Stimulated activated CD8-positive, alpha-beta memory T cell treated with anti-CD3 and anti-CD28 coated beads, Interleukin-4, amount 100 ng/mL, for 4 hours (primary cell): ENCODE results near the gene TFAP2B.

Source experiments
- DNase-seq, 2 donors: peaks; one replicate each; pipeline ENCODE4 v3.0.0-alpha.2; 2020; ENCODE audit warnings: low read depth in 2 of 2, low spot score in 1 of 2

TFAP2B gene

DNA sequence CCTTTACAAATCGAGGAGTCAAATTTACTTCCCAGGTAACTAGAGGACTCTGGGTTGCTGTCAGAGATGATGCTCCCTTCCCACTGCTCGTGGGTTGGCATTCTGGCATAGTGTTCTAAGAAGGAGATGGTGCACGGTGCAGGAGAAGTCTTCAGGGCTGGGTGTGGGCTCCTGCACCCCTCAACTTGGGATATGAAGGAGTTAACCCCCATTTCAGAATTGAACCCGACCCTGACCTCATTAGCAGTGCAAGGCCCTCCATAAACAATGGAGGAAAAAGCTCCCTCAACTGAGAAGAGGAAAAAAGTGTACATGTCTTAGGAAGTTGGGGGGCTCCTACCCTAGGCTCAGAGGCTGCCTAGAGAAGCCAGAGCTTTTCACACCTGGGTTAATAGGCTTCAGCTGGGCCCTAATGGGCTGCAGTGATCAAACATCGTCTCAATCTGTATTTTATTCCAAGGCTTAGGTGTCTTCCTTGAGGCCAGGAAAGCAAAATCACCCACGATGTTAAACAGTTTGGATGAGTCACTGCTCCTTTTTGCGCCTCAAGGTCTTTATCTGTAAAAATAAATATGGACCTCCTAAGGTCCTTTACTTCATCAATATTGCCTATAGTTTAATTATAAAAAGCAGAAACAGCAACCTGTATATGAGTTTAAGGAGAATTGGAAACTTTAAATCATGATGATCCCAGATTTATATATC is 29.4 kb downstream of the TFAP2B start:
- no peak for DNase-seq

DNA sequence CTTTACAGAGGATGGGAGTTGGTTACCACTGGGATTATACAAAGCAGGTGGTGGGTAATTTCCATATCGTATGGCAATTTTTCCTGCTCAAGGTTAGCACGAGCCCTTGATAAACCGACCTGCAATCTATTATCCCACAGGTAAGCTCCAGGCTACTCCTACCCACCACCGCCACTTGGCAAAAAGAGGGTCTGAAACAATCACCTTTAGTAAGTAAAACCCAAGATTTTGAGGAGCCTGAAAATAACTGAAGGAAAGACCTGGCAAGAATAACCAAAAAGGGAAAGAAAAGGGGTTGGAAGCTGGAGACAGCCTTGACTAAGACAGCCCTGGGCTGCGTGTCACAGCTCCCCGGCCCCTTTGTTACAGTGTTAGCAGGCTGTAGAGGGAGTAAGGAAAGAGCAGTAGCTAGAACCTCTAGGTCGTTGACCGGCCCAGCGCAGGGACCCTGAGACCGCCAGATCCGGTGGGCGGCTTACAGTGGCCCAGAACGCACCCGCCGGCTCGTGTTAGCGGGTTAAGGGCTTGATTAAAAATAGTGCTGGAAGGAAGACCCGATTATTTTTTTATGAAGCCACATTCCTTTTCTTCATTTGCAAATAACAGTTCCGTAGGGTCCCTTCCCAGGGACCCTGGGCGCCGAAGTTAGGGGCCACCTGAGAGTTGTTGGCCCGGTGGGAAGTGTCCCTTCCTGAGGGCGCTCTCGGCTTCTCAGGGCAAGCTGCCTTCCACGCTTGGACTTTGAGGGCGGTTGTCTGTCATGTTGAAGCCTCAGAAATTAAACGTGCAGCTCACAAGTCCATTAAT is 30.5 kb downstream of the TFAP2B start:
- no peak for DNase-seq

DNA sequence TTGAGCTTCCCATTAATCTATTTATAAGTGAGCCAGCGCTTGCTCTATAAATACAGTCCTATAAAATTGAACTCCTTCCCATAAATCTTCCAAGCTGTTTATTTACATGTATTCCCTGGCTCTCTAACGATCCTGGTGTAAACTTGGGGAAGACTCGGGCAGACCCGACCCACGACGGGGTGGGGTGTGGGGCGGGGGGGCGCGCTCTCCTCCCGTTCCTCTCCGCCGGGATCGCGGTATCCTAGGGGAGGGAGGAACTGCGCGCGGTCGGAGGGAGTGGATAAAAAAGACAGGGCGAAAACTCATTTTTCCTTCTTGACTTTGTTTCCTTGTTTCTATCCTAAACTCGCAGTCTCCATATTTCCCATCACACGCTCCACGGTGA is 31.1 kb downstream of the TFAP2B start:
- no peak for DNase-seq

DNA sequence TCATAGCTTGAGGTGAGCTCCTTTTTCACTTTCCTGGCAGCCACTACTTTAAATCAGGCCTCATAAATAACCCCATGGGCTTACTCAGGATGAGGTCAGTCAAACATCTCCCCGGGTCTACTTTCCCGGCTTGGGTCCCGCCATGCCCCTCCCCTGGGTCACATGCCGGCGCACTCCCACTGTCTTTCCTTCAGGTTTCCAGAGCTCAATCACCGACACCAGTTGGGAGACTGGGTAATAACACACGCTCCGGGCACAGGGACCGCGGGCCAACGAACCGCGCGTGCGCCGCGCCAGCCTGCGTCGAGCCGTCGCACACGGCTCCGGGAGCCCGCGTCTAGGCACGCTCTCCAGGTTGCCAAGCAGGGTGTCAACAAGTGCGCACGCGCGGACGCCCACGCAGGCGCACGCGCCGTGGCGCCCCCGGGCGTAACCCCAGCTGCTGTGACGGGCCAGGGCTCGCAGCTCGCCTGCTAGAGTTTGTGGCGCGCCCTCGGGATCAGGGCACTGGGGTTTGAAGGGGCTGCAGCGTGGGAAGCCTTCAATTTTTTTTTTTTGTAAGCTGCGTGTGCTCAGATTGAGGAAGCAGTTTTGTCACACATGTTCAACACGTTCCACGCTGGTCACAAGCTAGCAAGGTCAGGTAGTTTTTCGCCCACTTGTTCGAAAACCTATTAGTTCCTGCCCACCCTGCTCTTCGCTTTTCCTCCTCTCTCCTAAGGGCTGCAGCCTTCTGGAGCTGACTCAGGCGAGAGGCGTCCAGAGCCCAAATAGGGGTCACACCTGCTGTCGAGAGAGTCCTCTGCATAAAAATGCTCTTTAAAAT is 31.8 kb downstream of the TFAP2B start:
- no peak for DNase-seq

DNA sequence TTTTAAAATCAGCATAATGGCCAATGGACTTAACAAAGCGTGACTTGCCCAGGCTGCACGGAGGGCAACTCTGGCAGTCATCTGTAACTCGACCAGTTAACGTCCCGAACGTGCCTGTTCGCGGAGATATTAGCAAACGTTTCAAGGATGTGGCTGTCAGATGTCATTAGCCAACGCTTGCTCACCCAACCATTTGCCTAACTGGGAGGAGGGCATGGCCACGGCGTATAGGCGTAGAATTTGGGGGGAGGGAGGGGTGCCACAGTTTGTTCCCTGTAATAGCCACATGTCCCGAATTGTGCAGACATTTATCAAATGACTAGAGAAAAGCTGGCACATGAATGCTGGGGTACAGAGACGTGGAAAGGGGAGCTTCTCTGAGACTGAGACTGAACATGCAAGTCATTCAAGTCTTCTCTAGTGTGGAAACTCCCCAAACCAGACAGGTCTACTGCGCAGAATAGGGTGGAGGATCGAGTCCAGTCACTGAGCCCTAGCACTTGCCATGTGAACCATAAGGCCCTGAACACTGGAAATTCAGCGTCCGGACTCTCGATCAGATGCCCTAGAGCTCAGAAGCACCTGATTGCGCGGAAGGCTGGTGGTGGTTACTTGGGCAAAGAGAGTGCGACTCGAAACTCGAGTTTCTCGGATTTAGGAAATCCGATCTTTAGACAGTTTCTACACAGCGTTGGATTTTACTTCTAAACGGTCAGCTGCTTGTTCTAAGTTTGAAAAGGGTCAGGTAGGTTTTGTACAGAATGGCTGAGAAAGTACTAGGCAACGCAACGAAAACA is 32.6 kb downstream of the TFAP2B start:
- no peak for DNase-seq

DNA sequence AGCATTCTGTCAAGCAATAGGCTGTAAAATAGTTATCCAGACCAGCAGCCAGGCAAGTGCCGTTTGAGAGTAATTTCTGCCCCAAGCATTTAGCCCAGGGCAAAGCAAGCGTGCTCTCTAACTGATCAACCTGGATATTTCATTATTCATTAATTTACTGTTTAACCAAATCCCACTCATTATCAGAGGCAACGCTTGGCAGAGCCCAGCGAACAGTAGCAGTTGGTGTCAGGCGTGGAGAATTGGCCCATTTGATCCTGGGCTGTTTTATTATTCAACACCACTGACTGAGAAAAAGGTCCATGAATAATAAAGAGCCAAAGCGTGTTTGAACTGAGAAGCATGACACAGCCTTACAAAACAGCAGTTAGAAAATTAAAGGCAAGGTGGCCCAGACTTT is 35.3 kb downstream of the TFAP2B start:
- no peak for DNase-seq

DNA sequence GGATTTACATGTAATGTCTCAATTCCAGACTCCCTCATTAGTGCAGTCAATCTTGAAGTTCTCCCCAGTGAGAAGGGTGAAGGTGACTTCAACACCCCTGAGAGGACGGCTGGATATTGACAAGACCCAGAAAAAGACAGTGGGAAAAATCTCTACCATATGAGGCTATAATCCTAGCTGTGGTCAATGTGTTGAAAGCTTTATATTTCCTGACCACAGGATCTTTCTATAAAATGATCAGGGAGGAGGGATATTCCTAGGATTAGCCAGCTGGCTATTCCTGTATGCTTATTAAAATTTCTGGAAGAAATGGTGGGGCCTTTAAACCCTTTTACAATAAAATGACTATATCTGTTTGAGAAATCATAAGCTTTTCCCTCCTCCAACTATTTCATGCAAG is 43.0 kb downstream of the TFAP2B start:
- DNase-seq, result no peak

DNA sequence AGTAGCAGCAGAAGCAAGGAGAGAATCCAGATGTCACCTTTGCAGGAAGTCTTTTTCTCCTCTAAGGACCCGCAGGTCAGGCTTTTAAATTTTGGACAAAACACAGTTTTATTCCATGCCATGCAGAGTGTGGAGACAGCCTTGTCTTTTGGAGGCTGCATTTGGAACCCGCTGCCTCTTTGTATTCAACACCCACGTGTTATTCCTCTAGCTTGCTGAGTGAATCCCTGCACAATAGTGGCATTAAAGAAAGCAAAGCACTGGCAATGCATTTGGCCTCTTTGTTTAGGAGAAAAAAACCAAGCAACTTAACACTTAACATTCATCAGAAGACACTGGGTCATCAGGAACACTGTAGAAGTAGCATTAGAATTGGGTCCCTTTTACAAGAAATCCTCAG is 43.5 kb downstream of the TFAP2B start:
- DNase-seq, result no peak

DNA sequence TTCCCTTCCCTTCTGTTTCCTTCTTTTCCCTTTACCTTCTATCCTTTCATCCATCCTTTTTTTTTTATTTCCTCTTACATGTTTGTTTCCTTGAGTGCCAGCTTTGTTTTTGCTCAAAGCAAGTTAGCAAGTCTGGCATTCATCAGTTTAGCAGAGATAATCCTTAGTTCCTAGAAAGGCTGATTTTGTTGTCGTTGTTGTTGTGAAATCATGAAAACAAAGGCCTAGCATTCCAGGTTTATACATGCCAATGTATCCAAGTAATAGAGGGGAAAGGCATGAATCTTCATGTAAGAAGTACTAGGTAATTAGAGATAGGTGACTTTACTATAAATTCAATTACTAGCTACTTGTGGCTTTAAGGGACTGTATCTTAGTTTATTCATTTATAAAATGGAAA is 45.9 kb downstream of the TFAP2B start:
- no peak for DNase-seq

DNA sequence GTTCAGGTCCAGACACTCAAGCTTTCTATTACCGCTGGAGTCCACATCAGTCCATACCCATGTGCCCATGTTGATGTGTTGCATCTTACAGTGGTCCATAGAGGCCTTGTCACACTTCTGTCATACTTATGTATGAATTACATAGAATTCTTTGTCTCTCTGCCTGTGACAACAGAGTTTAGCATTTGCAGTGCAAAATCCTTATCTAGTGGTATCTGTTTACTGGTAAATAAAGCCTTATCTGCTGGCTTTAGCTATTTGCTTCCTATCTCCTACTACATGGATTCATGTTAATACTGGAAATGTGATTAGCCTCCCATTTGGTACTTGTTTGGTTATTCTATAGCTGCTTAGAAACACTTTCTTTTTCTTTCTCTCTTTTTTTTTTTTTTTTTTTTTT is 49.8 kb downstream of the TFAP2B start:
- no peak for DNase-seq

DNA sequence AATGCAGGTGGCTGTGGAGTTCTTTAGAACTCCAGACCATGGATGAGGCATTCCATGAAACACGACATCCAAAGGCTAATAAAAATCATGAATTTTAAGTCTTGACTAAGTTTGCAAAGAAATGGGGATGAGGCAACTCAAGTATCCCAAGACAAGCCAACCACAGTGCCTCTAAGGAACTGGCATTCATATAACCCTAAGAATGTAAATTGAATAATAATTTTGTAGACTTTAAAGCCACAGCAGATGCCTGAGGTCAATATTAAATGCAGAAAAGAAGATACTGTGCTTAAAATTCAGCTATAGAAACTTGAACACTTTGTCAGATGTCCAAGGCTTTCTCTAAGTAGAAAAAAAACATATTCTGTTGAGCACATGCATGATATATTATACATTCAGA is 54.5 kb downstream of the TFAP2B start:
- no peak for DNase-seq

DNA sequence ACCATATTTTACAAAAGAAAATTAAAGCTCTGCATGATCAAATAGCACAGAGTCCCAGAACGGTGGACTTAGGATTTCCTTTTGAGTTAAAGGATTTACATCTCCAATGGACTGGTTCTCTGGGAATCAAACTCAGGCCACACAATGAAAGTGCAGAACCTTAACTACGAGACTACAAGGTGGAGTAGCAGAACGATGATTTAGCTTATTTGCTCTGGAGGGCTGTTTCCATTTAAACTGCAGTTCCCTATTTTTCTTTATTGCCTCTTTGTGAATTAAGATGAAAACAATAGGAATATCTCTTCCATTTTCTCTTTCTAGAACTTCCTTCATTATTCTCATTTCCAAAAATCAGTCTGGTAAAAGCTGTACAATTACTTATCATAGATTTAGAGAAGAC is 65.7 kb downstream of the TFAP2B start:
- DNase-seq, result no peak

DNA sequence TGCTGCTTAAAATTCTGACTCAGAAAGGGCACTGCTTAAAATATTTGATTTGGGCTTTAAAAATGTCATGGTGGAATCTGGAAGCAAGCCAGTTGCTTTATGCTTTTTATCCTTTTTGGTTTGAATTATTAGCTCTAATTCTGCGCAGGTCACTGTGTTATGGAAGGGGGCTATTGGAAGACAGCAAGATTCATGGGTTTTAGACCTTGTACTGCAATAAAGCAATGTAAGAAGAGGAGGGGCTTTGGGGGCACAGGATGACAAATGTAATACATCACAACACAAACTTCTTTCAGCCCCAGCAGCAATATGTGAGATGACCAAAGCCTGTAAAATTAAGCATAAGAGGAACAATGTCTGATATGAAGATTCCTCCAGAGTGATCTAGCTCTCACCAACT is 68.4 kb downstream of the TFAP2B start:
- no peak for DNase-seq

DNA sequence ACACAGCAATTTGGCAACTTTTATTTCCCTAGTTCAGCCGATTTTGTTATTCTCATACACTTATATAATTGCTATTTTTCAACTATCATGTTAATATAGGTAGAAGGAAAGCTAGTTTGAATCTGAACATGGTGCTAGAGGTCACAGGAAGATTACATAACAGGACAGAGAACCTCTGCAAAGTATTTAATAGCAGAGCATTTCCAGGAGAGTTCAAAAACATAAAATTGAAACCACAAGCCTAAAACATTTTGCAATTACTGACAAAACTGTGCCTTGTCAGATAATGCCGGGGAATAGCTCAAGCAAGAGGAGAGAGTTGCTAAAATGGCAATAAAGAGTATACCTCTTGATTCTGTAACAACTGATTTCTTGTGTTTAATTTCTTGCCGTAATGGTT is 70.8 kb downstream of the TFAP2B start:
- DNase-seq, result no peak

DNA sequence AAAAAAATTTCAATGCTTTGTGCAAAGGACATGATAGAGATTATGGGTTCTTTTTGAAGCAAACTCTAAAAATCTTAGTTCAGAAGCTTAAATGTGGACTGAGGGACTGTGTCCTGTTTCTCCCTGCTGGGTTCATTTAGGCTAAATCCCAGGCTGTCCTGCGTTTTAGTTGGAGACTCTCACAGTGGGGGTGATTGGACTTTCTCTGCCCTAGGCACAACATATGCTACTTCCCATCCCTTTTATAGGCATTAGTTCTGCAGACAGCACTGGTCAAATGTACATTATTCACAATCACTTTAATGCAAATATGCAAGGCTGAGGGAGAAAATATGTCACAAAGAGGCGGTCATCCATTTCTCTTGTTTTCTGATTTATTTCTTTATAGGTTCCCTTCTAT is 71.3 kb downstream of the TFAP2B start:
- DNase-seq, result no peak

DNA sequence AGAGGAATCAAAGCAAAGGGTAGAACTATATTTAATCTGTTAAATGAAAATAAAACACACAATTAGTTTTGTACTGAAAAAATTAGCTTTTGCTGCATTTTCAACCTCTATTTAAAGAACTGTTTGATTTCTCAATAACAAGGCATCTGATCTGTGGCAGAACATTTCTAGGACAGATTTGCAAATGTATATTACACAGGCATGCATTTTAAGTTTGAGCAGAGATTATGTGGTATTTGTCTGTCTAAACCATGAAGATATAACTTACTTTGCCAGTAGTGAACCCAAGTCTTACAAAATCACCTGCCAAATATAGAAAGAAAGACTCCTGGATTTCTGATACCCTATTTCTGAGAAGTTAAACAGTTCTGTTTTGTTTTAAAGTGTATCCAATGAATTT is 71.9 kb downstream of the TFAP2B start:
- no peak for DNase-seq

DNA sequence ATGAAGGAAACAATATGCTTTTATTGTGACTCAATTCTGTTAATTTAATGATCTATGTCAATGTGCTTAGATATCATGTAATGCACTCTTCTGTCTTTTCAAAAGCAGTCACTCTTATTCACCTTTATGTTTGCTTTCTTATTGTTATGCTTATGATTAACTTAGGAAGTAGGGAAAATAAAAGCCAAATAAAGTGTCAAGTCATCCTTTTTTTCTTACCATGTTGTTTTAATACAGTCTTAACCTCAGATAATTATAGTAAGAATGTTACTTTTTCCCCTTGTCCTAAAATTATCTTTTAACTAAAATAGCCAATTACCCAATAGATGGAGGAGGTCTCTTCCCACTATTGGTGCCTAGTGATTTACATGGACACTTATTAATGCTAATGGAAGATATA is 72.6 kb downstream of the TFAP2B start:
- no peak for DNase-seq
